NCI-H2171 treated with DMSO at 0.1 percent for 48 hours (cell line): ENCODE results near the gene WASHC2C.
"Not testable (repeated sequence)": the region's sequence is repeated elsewhere in the genome, so short reads cannot be mapped to it uniquely, and the experiment has no call there.

Experiments
- DNase-seq: peaks from one replicate; lab custom pipeline; 2025; lab: John Stamatoyannopoulos, UW

The WASHC2C gene, protein sequence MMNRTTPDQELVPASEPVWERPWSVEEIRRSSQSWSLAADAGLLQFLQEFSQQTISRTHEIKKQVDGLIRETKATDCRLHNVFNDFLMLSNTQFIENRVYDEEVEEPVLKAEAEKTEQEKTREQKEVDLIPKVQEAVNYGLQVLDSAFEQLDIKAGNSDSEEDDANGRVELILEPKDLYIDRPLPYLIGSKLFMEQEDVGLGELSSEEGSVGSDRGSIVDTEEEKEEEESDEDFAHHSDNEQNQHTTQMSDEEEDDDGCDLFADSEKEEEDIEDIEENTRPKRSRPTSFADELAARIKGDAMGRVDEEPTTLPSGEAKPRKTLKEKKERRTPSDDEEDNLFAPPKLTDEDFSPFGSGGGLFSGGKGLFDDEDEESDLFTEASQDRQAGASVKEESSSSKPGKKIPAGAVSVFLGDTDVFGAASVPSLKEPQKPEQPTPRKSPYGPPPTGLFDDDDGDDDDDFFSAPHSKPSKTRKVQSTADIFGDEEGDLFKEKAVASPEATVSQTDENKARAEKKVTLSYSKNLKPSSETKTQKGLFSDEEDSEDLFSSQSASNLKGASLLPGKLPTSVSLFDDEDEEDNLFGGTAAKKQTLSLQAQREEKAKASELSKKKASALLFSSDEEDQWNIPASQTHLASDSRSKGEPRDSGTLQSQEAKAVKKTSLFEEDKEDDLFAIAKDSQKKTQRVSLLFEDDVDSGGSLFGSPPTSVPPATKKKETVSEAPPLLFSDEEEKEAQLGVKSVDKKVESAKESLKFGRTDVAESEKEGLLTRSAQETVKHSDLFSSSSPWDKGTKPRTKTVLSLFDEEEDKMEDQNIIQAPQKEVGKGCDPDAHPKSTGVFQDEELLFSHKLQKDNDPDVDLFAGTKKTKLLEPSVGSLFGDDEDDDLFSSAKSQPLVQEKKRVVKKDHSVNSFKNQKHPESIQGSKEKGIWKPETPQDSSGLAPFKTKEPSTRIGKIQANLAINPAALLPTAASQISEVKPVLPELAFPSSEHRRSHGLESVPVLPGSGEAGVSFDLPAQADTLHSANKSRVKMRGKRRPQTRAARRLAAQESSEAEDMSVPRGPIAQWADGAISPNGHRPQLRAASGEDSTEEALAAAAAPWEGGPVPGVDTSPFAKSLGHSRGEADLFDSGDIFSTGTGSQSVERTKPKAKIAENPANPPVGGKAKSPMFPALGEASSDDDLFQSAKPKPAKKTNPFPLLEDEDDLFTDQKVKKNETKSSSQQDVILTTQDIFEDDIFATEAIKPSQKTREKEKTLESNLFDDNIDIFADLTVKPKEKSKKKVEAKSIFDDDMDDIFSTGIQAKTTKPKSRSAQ (N-terminal part only)

DNA sequence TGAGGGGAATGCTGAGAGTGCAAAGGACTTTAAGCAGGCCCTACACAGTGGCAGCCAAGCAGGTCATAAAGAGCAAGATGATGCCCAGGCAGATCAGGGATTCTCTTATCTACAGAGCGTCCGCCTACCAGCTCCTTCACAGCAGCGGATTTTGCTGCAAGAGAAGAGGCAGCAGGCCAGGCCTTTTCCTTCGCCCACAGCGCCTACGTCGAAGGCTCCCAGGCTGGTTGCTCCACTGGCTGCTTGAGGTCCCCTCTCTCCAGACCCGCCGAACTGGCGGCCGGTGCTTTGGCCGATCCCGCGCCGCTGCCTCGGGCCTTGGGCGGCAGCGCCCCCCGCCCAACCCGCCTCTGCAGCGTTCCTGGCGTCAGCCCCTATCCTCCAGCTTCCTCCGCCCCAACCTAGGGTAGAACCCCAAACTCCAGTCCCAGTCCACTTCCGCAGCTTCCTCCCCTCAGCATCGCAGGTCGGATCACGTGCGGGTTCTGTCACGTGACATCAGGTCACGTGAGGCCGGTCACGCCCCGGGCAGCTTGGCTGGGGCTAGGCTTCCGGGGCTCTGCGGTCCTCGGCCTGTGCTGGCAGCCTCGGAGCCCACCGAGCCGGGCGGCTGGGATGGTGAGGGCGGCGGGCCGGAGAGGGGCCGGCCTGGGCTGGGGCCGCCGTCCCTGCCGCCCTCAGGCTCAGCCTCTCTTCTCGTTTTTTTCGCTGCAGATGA is at the start of gene WASHC2C:
Gene WASHC2C, plus strand, starts transcription at position 564 of the 718 bp plus-strand sequence. Its CDS starts 52 bp downstream, at position 616.
- peak; percentile 55 for DNase-seq

DNA sequence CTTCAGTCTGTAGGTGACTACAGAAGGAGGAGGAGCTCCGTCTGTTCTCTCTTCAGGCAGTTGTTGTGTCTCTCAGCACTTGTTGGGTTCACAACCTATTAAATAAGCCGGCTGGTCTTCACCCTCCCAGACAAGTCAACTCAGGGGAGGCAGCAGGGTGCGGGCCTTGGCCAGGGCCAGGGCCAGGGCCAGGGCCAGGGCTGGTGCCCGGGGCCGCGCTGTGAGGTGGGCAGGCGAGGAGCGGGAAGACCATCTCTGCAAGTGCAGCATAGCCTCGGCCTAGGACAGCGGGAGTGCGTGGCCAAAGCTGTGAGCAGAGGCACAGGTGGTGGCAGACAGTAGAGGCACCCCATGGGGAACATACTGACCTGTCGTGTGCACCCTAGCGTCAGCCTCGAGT is 48.6 kb upstream of the WASHC2C start:
- not testable (repeated sequence) for DNase-seq

DNA sequence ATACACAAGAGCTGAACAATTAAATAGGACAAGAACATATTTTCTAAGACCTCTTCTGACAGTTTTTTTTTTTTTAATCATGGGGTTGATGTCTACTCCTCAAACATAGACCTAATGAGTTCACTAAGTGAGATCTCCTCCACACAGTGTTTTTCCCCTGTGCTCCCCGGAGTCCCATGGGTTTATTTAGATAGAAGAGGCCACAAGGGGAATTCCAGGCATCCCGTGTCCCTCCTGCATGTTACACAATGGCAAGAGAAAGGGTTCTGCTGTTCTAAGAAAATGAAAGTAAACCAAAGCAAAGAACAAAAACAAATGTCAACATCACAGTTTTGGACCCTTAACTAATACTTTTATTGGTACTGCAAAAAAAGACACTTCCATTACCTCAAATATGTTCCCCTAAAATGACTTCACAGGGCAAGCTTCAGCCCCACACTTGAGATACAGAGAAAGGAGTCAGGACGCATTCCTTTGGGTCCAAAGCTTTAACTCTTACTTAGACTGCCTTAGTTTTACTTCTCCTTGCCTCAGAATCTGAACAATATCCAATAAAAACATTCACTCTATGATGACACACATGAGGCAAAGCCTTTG is 16.8 kb upstream of the WASHC2C start:
- DNase-seq, result not testable (repeated sequence)

DNA sequence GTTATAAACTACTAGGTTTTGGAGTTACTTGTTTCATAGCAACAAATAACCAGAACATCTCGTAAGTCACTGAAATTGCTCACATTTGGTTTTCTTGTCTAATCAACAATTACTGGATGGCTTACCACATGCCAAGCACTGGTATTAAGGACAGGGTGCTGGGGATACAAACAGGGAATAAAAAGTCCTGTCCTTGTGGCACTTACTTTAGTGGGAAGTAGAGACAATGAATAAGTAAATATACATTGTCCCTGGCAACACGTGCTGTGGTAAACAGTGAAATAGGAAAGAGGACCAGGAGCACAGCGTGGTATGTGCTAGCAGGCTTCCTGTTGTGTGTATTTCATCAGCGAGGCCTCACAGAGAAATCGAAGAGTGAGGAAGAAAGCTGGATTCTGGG is 15.8 kb upstream of the WASHC2C start:
- not testable (repeated sequence) for DNase-seq

DNA sequence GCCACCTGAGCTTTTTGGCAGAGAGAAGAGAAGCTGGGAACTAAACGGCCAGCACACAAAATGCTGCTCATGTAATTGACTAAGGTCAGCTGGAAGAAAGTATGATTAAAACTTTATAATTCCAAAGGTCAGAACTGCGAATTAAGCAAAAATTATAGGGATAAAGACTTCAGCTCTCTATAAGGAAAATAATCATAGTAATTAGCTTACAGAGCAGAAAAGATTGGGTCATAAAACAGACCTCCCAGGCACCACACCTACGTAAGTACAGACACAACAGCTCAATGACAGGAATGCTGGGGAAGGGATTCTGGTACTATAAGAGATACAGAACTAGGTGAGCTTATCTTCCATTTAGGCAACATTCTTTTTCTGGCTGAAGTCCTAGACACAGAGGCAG is 10.0 kb upstream of the WASHC2C start:
- not testable (repeated sequence) for DNase-seq

DNA sequence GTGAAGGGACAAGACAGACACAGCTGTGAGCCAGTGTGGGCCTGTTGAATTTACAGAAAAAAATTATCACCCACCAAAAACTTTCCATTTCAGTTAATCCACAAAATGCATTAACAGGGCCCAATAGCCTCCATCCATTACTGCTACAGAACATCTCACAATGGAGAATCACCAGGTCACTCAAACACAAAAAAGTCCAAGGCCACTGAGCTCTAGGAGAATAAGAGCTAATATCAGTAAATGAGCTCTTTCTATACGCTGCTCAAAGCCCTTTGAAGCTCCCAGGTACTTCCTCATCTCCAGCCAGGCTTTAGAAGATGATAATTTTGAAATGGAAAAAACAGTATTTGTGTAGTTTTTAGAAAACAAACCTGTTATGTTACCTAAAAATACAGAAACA is 9.4 kb upstream of the WASHC2C start:
- DNase-seq, result not testable (repeated sequence)

DNA sequence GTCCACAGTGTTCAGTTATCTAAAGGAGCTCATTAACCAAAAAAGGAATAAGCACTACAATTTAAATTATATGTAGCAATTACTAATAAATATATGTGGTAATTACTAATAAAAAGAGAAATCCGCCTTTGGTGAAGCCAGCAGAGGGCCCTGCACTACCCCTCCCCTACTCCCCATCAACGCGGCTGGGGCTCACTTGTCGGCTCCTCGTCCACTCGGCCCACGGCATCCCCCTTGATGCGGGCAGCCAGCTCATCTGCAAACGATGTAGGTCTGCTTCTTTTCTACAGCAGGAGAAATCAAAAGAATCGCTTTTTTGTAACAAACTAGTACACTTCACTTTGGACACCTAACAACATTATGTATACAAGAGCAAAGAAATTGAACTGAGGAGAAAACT is 5.6 kb upstream of the WASHC2C start:
- not testable (repeated sequence) for DNase-seq

DNA sequence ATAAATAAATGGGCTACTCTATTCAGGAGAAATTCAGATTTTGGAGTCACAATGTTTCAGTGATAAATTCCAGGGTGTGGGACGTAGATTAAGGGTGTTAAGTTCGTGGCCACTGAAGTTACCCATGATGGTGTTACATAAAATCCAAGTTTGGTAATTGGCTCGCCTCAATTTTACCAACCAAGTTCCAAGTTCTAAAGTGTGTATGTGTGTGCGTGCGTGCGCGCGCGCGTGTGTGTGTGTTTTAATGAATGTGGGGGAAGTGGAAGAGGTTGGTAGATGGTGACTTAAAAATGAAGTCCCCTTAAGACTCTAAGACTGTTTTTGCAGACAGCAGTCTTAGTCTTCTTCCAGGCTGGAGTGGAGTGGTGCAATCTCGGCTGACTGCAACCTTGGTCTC is 3.2 kb upstream of the WASHC2C start:
- DNase-seq, result not testable (repeated sequence)

DNA sequence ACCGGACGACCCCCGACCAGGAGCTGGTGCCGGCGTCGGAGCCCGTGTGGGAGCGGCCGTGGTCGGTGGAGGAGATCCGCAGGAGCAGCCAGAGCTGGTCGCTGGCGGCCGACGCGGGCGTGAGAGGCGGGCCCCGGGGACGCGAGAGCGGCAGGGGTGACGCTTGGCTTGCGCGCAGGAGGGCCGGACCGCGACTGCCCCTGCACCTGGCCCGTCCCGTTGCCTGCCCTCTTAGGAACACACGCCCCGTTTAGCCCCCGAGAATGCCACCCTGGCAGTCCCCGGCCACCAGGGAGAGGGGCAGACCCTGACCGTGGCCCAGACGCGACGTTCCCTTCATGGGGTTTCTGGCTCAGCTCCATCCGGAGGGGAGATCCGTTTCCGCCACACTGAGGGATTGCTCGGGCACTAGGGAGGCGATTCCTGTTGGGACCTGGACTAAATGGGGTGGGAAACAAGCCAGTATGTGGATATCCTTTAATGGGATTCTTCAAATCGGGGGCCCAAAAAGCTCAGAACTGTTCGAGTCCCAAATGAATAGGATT is 427 bp downstream of the WASHC2C start:
- DNase-seq, result not testable (repeated sequence)

DNA sequence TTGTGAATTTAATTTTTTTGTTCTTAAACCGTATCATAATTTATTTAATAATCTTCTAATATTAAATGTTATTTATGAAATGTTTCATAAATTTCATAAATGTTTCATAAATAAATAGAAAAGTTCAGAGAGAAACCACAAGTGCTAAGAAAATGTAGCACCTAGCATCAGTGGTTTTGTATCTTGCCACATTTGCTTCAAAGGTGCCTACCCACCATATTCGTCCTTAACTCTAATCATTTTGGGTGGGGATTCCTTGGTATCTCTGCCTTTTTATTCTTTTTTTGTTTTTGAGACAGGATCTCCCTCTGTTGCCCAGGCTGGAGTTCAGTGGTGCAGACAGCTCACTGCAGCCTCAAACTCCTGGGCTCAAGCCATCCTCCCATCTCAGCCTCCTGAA is 7.4 kb downstream of the WASHC2C start:
- DNase-seq, result not testable (repeated sequence)

DNA sequence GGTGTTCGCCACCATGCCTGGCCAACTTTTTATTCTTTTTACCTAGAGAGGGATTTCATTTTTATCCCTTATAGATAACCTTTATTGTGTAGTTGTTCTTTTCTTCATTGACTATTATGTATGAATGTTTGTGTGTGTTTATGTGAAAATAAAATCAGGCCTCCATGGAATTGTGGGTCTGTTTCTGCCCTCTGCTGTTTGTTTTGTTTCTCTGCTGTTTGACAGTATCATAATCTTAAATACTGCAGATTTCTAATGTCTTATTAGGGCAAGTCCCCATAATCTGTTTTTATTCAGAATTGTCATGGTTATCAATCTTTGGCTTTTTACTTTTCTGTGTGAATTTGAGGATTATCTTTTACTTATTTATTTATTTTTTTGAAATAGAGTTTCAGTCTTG is 7.8 kb downstream of the WASHC2C start:
- not testable (repeated sequence) for DNase-seq

DNA sequence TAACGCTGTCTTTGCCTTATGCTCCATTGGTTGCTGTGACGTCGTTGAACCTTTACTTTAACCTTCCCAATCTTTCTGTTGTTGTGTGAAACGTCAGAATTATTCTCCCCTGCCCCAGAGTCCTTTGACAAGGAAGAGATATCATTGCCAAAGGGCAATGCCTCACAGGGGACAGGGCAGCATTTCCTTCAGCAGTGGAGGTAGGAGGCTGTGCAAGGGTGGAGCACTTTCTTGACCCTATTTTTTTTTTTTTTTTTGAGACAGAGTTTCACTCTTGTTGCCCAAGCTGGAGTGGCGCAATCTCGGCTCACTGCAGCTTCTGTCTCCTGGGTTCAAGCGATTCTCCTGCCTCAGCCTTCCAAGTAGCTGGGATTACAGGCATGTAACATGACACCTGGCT is 14.5 kb downstream of the WASHC2C start:
- not testable (repeated sequence) for DNase-seq

DNA sequence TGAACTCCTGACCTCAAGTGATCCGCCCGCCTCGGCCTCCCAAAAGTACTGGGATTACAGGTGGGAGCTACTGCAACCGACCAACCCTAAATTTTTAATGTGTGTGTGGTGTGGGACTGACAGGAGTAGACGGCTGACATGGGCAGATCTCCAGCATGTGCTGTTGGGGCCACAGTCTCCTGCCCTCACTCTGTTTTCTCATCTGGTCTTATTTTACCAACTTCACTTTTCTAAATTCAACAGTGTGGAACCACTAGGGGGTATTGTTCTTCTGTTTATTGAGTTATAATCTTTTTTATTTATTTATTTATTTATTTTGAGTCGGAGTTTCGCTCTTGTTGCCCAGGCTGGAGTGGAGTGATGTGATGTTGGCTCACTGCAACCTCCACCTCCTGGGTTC is 14.9 kb downstream of the WASHC2C start:
- not testable (repeated sequence) for DNase-seq

DNA sequence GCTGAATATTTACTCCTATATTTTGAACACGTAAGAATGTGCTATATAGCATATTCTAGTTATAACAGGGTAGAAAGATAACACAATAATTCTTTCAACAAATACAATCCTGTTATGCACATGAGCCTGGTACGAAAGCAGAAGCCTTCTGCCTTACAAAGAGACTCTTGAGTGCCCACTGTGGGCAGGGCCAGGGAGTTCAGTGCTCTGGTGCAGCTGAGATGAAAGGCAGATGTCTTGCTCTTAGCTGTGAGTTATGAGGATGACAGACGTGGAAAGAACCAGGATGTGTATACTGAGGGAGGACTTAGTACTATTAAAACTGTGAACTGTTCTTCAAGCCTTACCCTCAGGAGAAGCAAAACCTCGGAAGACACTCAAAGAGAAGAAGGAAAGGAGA is 24.1 kb downstream of the WASHC2C start:
- not testable (repeated sequence) for DNase-seq

DNA sequence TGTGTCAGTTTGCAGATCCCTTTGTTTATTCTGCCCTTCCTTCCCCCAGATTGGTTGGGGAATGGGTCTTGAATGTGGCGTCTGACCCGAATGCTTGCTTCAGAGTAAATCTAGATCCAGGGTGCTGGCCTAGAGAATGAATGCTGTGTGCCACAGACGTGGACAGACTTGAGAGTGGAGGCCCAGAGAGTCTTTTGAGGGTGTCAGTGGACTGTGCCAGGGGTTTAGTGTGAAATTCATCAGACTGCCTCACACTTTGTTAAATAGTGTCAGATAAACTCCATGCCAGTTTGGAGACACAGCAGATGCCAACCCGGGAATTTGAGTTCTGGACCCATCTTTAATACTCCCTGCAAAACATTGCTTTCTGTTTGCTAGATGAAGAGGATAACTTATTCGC is 25.1 kb downstream of the WASHC2C start:
- DNase-seq, result not testable (repeated sequence)

DNA sequence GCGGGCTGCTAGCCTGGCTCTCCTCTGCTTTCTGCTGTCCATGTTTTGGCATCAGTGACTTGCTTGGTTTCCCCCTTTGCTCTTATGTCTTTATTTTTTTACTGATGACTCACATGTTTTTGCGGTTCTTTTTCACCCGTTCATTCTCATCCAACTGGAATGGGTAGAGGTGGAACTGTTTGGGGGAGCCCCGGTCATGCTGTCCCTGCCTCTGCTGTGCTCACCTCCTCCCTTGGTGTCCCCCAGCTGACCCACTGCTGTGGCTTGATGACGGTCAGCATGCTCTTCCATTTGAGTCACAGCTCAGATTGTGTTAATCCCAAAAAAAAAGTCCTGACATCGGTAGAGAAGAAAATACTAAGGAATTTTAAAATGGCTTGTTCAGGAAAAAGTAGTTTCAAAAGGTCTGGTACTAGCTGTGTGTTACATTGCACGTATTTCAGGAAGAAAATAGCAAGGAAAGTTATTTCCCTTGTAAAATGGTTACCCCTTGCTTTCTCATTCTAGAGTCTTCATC is 27.0 kb downstream of the WASHC2C start:
- DNase-seq, result not testable (repeated sequence)

DNA sequence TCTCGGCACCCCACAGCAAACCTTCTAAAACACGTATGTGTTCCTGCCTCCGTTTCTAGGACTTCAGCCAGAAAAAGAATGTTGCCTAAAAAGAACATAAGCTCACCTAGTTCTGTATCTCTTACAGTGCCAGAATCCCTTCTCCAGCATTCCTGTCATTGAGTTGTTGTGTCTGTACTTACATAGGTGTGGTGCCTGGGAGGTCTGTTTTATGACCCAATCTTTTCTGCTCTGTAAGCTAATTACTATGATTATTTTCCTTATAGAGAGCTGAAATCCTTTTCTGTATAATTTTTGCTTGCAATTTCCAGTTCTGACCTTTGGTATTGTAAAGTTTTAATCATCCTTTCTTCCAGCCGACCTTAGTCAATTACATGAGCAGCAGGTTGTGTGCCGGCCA is 28.0 kb downstream of the WASHC2C start:
- DNase-seq, result not testable (repeated sequence)

DNA sequence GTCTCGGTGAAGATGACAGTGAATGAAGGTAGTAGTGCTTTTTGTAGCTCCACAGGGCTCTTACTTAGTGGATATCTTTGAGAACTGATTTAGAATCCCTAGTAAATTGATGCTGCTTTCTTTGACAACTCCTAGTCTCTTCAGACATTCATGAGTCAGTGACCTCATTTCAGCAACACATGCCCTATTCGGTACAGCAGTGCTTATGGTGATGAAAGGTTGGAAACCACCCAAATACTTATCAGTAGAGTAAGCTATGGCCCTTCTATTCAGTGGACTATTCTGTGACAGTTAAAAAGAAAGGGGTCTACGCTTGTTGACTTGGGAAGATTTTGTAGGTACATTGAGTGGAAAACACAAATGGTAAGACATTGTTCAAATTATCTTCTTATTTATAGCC is 29.0 kb downstream of the WASHC2C start:
- not testable (repeated sequence) for DNase-seq

DNA sequence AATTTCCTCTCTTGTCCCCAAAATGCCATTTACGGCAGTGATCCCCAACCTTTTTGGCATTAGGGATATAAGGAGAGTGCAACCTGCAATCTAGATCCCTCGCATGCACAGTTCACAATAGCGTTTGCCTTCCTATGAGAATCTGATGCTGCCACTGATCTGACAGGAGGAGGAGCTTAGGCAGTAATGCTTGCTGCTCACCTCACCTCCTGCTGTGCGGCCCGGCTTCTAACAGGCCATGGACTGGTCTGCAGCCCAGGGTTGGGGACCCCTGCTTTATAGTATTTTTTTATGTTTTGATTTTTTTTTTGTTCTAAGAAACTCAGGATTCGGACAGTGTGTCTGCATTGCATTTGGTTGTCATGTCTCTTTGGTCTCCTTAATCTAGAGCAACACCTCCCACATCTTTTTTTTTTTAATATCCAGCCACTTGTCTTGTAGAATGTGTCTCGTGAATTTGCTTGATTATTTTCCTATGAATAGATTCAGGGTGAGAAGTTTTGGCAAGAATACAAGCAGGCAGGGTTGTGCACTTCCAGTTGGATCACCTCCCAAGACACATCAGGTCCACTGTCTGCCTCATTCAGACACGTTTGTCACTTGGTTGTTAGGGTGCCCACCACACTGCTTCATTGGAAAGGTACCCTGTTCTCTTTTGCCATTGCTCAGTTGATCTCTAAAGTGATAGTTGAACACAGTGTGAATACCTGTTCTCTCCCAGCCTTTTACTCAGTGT is 30.8 kb downstream of the WASHC2C start:
- DNase-seq, result not testable (repeated sequence)
